Measurements from ENCODE around the gene TBXAS1.
A peak's percentile ranks its signal among the peaks of the same experiment; 100 is the strongest.

The TBXAS1 gene

DNA sequence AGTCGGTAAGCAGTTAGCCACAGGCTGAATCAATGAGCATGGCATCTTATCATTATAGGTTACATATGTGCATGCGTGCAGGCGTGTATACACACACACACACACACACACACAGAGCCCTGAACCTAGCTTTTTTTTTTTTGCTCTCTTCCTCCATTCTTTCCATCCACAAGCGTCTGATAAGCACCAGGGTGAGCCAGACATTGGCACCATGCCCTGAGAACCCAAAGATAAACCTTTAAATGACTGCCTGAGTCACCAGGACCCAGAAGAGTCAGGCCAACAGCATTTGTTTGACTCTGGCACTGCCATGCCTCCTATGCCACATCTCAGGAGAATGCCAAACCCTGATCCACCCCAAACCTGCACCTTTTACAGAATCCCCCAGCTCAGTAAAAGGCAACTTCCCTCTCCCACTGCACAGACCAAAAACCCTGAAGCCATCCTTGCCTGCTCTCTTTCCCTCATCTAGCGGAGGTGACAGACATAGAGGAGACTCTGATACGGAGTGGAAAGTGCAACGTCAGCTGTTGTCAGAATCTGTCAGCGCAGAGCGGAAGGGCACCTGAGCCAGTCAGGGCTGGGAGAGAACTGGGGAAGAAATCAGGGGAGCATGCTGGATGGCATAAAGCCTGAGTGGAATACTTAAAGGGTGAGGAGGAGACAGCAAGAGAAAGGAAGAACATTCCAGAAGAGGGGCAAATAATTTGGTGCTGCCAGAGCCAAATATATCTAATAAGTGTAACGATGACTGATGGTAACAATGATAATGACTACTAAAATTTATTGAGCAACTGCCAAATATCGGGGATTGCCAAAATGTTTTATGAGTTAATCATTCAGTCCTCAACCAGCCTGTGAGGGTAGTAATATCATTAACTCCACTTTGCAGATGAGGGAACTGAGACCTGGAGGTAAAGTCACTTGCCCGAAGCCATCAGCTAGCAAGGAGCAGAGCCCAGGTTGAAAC, 230.5 kb downstream of the TBXAS1 start:
- Histone ChIP-seq H3K9me3 (ENCODE audit: control insufficient read depth, low read length) (no peaks in the 10 kb centered on the region), H3K36me3 (ENCODE audit: control insufficient read depth, insufficient read depth, low read length, severe bottlenecking) (peaks cover 5% of the 10 kb centered on the region), H3K27me3 (replicated peaks; ENCODE audit: control insufficient read depth, insufficient read depth, low read length) (no peaks in the 10 kb centered on the region), H3K4me3 (ENCODE audit: low read length) (no peak overlapping the region), H3K4me1 (ENCODE audit: control insufficient read depth, insufficient read depth, low read length) (peaks cover 24% of the 10 kb centered on the region), H3K9ac (ENCODE audit: low read length) (no peak overlapping the region)
- peak; percentile 79 for DNase-seq (ENCODE audit: low read depth)

DNA sequence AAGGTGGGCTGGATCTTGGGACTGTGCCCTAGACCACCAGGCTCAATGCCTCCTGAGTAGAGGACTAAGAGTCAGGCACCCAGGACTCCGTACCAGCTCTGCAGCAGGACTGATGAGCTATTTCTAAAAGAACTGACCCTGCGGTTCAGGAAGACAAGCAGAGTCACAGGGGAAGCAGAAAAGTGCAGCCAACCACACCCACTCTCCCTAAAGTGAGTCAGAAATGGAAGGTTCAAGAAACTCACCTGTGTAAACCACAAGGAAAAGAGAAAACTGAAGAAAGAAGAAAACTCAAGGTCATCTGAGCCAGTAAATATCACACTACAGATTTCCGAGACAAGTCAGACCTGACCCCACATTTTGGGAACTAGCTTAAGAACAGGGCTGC, 231.2 kb downstream of the TBXAS1 start:
- Histone ChIP-seq H3K27me3 (replicated peaks; ENCODE audit: control insufficient read depth, insufficient read depth, low read length) (no peaks in the 10 kb centered on the region), H3K36me3 (ENCODE audit: control insufficient read depth, insufficient read depth, low read length, severe bottlenecking) (peaks cover 5% of the 10 kb centered on the region), H3K9ac (ENCODE audit: low read length) (no peak overlapping the region), H3K9me3 (ENCODE audit: control insufficient read depth, low read length) (no peaks in the 10 kb centered on the region), H3K4me3 (ENCODE audit: low read length) (no peak overlapping the region), H3K4me1 (ENCODE audit: control insufficient read depth, insufficient read depth, low read length) (peaks cover 24% of the 10 kb centered on the region)
- DNase-seq (ENCODE audit: low read depth): no peak

DNA sequence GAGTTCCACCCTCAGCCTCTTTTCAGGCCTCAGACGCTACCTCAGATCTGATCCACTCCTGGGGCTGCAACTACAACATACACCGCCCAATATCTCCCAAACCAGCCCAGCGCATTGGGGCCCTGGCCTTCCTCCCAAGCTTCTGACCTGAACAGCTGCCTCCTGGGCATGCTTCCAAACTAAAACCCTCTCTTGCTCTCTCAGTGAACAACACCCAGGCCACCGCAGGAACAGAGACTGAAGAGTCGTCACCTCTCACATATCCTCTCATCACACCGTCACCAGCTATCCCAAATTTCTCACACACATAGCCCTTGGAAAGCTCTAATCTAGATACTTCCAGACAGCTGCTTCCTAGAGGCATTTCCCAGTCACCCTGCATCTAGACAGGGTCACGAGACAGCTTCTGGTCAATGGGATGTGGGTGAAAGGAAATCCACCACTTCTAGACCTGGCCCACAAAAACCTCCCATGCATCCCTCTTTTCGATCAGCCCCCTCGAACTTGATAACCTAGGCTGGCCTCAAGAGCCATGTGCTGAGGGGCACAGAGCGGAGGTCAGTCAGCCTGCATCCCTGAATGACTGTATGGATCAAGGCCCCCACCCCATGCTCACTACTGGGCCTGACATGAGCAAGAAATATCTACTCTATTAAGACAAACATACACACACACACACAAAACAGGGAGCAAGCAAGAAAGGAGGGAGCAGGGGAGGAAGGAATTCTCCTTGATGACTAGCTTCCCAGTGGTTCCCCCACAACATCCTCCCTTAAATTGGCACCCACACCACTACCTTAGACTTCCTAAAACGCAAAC, 231.9 kb downstream of the TBXAS1 start:
- Histone ChIP-seq H3K27me3 (replicated peaks; ENCODE audit: control insufficient read depth, insufficient read depth, low read length) (no peaks in the 10 kb centered on the region), H3K4me3 (ENCODE audit: low read length) (peak overlapping the region; percentile 85), H3K9me3 (ENCODE audit: control insufficient read depth, low read length) (peaks cover under 1% of the 10 kb centered on the region), H3K9ac (ENCODE audit: low read length) (no peak overlapping the region), H3K4me1 (ENCODE audit: control insufficient read depth, insufficient read depth, low read length) (peaks cover 24% of the 10 kb centered on the region), H3K36me3 (ENCODE audit: control insufficient read depth, insufficient read depth, low read length, severe bottlenecking) (peaks cover 5% of the 10 kb centered on the region)
- peak; percentile 14 for DNase-seq (ENCODE audit: low read depth)

DNA sequence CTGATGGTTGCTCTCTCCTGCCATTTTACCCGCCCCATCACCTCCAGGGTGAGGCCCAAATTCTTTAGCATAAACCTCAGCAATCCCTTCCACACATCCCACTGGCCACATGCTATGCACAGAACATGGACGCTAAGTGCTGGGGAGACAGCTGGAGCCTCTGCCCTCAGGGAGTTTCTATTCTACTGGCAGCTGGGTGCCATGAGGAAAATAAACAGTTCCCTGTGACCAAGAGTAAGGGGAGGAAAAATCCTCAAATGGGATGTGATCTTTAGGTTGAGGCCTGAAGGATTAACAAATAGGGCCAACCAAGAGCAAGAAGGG, 232.5 kb downstream of the TBXAS1 start:
- H3K9me3 ChIP-seq (ENCODE audit: control insufficient read depth, low read length): peaks cover 7% of the 10 kb centered on the region
- H3K9ac ChIP-seq (ENCODE audit: low read length): peak overlapping the region; percentile 87
- H3K4me1 ChIP-seq (ENCODE audit: control insufficient read depth, insufficient read depth, low read length): peaks cover 24% of the 10 kb centered on the region
- H3K36me3 ChIP-seq (ENCODE audit: control insufficient read depth, insufficient read depth, low read length, severe bottlenecking): peaks cover 5% of the 10 kb centered on the region
- peak; percentile 15 for DNase-seq (ENCODE audit: low read depth)
- peak overlapping the region; percentile 85 for H3K4me3 ChIP-seq (ENCODE audit: low read length)
- no peaks in the 10 kb centered on the region for H3K27me3 ChIP-seq (replicated peaks; ENCODE audit: control insufficient read depth, insufficient read depth, low read length)

DNA sequence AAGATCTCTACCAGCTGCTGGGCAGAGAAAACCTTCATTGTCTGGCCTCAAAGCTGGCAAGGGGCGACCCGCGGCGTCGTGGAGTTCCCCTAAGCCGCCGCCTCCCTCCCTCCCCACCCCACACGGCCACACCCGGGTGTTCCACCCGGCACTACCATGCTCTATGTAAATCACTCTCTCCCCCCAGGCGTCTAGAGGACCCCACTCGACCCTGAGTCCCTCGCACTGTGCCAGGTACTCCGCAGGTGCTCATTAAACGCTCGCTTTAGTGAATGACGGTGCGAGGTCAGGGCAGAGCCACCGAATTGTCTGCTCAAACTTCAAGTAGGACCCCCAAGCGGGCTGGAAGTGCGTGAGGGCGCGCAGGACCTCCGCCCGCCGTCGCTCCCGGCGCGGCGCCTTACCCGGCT, 233.1 kb downstream of the TBXAS1 start:
- Histone ChIP-seq H3K27me3 (replicated peaks; ENCODE audit: control insufficient read depth, insufficient read depth, low read length) (no peaks in the 10 kb centered on the region), H3K9me3 (ENCODE audit: control insufficient read depth, low read length) (peaks cover 12% of the 10 kb centered on the region), H3K36me3 (ENCODE audit: control insufficient read depth, insufficient read depth, low read length, severe bottlenecking) (peaks cover under 1% of the 10 kb centered on the region), H3K4me1 (ENCODE audit: control insufficient read depth, insufficient read depth, low read length) (peaks cover 24% of the 10 kb centered on the region), H3K4me3 (ENCODE audit: low read length) (peak overlapping the region; percentile 85), H3K9ac (ENCODE audit: low read length) (peak overlapping the region; percentile 87)
- DNase-seq (ENCODE audit: low read depth): peak; percentile 32

DNA sequence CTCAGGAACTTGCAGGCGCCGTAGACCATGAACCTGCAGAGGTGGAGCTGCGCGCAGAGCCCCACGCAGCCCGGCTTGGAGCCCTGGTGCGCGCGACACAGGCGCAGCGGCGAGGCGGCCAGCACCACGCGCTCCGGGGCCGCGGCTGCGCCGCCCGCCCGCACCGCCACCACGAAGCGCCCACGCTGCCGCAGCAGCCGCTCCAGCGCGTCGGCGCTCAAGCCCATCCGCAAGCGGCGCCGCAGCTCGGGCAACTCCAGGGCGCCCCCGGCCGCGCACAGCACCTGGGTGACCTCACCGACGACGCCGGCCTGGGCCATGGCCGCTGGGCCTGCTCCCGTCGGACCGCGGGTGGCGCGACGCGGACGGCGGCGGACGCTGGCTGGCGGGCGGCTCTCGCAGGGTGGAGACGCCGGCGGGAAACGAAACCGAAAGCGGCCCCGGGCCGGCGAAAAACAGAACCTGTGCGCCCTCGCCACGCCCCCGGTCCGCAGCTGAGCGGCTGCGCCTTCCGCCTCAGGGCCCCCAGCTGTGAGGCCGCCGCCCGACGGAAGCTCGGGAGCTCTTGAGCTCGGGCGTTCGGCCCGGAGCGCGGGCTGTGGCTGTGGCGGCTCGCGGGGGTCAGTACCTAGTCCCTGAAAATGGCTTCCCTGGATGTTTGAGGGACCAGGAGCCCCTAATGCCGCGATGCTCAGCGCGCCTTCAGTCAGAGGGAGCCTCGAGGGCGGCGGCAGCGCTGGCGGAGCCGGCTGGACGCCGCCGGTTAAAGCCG, 233.7 kb downstream of the TBXAS1 start, which contains the start of gene PARP12:
Gene PARP12 (minus strand): TSS at position 424 of the 772 bp plus-strand sequence. CDS start 104 bp downstream, at position 320.
- peak within 1 kb of the TSS; percentile 85 for H3K4me3 ChIP-seq (ENCODE audit: low read length)
- no peaks in the 10 kb centered on the region for H3K36me3 ChIP-seq (ENCODE audit: control insufficient read depth, insufficient read depth, low read length, severe bottlenecking)

DNA sequence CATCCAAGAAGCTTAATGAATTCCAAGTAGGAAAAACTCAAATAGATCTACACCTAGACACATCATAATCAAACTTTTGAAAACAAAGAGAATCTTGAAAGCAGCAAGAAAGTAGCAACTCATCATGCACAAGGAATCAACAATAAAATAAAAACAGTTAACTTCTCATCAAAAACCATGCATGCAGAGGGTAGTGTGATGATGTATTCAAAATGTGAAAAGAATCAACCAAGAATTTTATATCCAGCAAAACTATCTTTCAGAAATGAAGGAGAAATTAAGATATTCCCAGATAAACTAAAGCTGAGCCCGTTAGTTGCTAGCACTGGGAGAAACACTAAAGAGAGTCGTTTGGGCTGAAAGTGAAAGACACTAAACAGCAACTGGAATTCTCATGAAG, 238.0 kb downstream of the TBXAS1 start:
- Histone ChIP-seq H3K27me3 (replicated peaks; ENCODE audit: control insufficient read depth, insufficient read depth, low read length) (no peaks in the 10 kb centered on the region), H3K4me1 (ENCODE audit: control insufficient read depth, insufficient read depth, low read length) (no peaks in the 10 kb centered on the region), H3K9me3 (ENCODE audit: control insufficient read depth, low read length) (peaks cover 34% of the 10 kb centered on the region), H3K9ac (ENCODE audit: low read length) (no peak overlapping the region), H3K4me3 (ENCODE audit: low read length) (peak overlapping the region; percentile 38), H3K36me3 (ENCODE audit: control insufficient read depth, insufficient read depth, low read length, severe bottlenecking) (no peaks in the 10 kb centered on the region)
- no peak for DNase-seq (ENCODE audit: low read depth)

More for the DNA sequence above, 233.7 kb downstream of the TBXAS1 start, which contains the start of gene PARP12:
- Histone ChIP-seq H3K4me1 (ENCODE audit: control insufficient read depth, insufficient read depth, low read length) (peaks cover 24% of the 10 kb centered on the region), H3K9ac (ENCODE audit: low read length) (peak within 1 kb of the TSS; percentile 87), H3K9me3 (ENCODE audit: control insufficient read depth, low read length) (peaks cover 17% of the 10 kb centered on the region), H3K27me3 (replicated peaks; ENCODE audit: control insufficient read depth, insufficient read depth, low read length) (no peaks in the 10 kb centered on the region)
- peak; percentile 93 for DNase-seq (ENCODE audit: low read depth)

DNA sequence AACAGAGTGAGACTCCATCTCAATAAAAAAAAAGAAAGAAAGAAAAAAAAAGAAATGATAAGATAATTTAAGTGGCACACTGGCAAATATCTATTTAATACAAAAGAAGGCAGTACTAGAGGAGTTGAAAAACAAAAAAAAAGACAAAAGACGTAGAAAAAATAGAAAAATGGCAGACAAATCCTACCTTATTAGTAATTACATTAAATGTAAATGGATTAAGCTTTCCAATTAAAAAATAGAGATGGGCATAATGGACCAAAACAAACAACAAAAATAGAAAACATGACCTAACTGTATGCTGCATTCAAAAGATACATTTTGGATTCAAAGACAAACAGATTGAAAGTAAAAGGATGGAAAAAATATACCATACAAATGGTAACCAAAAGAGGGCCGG, 239.0 kb downstream of the TBXAS1 start:
- H3K4me1 ChIP-seq (ENCODE audit: control insufficient read depth, insufficient read depth, low read length): no peaks in the 10 kb centered on the region
- no peak overlapping the region for H3K9ac ChIP-seq (ENCODE audit: low read length)
- H3K4me3 ChIP-seq (ENCODE audit: low read length): no peak overlapping the region
- H3K9me3 ChIP-seq (ENCODE audit: control insufficient read depth, low read length): peaks cover 34% of the 10 kb centered on the region
- H3K27me3 ChIP-seq (replicated peaks; ENCODE audit: control insufficient read depth, insufficient read depth, low read length): no peaks in the 10 kb centered on the region
- H3K36me3 ChIP-seq (ENCODE audit: control insufficient read depth, insufficient read depth, low read length, severe bottlenecking): no peaks in the 10 kb centered on the region
- DNase-seq (ENCODE audit: low read depth): no peak

DNA sequence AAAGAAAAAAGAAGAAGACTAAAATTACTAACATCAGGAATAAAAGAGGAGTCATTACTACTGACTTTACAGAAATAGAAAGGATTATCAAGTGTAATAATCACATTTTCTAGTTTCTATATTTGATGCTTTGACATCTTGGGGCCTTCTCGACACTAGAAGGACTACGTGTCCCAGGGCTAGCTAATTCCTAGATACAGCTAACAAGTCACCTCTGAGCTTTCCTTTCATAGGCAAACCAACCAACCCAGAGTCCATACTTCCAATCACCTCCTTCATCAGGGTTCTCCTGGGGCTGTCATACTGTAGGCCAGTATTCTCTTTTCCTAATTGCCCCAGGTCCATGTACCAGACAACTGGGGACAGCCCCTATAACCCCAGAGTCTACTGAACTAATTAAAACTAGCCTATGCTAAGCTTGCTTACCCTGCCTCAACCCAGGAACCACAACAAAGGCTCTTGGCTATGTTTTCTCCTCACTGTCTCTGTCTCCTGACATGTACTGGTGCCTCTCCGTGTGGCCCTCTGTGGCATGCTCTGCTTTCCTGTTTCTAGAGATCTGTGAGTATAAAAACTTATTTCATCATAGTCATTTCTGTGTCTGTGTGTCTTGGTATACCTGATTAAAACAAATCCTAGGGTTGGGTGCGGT, 240.4 kb downstream of the TBXAS1 start:
- Histone ChIP-seq H3K9me3 (ENCODE audit: control insufficient read depth, low read length) (peaks cover 34% of the 10 kb centered on the region), H3K27me3 (replicated peaks; ENCODE audit: control insufficient read depth, insufficient read depth, low read length) (peaks cover 4% of the 10 kb centered on the region), H3K4me1 (ENCODE audit: control insufficient read depth, insufficient read depth, low read length) (no peaks in the 10 kb centered on the region), H3K9ac (ENCODE audit: low read length) (no peak overlapping the region), H3K4me3 (ENCODE audit: low read length) (no peak overlapping the region), H3K36me3 (ENCODE audit: control insufficient read depth, insufficient read depth, low read length, severe bottlenecking) (no peaks in the 10 kb centered on the region)
- no peak for DNase-seq (ENCODE audit: low read depth)

All from adipocyte (in vitro differentiated cells).